T47D (cell line): Measurements from ENCODE around the gene DPPA4.

Experiments
- DNase-seq, 2 experiments: peaks; one replicate each; pipeline versions ENCODE4 v3.0.0 to v3.0.0-alpha.2; 2011 to 2012; ENCODE audit warnings: low read depth in 1 of 2, low spot score in 1 of 2
- JUND ChIP-seq: IDR thresholded peaks from 2 replicates; pipeline ENCODE4 v1.6.1; 2012; ENCODE audit warnings: low read depth
- in situ Hi-C: cut with HindIII; loops from 2 replicates; pipeline ENCODE4 v1.10.0; 2016; ENCODE audit warnings: low sequenced_read_pairs, low pct_unique_long_range_greater_than_20kb

The DPPA4 gene

GRCh38 chr3:109356442-109357155 is 19.3 kb upstream of the DPPA4 start:
- no peak for DNase-seq
- TF ChIP-seq JUND: no peak
- in situ Hi-C loops: no loop called here

- no peak for DNase-seq
- in situ Hi-C loops: no loop called here
- no peak for TF ChIP-seq JUND
Measured at GRCh38 chr3:109355625-109356441, 18.5 kb upstream of the DPPA4 start.

- in situ Hi-C loops: no loop called here
- no peak for TF ChIP-seq JUND
- no peak for DNase-seq
Measured at GRCh38 chr3:109353057-109353456, 15.7 kb upstream of the DPPA4 start.

GRCh38 chr3:109351231-109351630 is 13.9 kb upstream of the DPPA4 start:
- no peak for DNase-seq
- in situ Hi-C loops: no loop called here
- no peak for TF ChIP-seq JUND

- no peak for DNase-seq
- TF ChIP-seq JUND: no peak
- in situ Hi-C loops: no loop called here
Measured at GRCh38 chr3:109346770-109347295, 9.5 kb upstream of the DPPA4 start.

- no peak for DNase-seq
- in situ Hi-C loops: no loop called here
- no peak for TF ChIP-seq JUND
Measured at GRCh38 chr3:109346099-109346498, 8.8 kb upstream of the DPPA4 start.

GRCh38 chr3:109339714-109340648 is 2.6 kb upstream of the DPPA4 start:
- in situ Hi-C loops: no loop called here
- no peak for DNase-seq

GRCh38 chr3:109339197-109339596 is 1.9 kb upstream of the DPPA4 start:
- in situ Hi-C loops: no loop called here
- no peak for DNase-seq

More at GRCh38 chr3:109339714-109340648, 2.6 kb upstream of the DPPA4 start:
- TF ChIP-seq JUND: no peak

GRCh38 chr3:109338322-109338721 is 976 bp upstream of the DPPA4 start:
- DNase-seq: no peak
- in situ Hi-C loops: no loop called here
- no peak for TF ChIP-seq JUND

More at GRCh38 chr3:109339197-109339596, 1.9 kb upstream of the DPPA4 start:
- no peak for TF ChIP-seq JUND

GRCh38 chr3:109336291-109336861 is 970 bp downstream of the DPPA4 start:
- no peak for TF ChIP-seq JUND
- in situ Hi-C loops: no loop called here
- no peak for DNase-seq

GRCh38 chr3:109334572-109334971 is 2.8 kb downstream of the DPPA4 start:
- no peak for TF ChIP-seq JUND
- DNase-seq: no peak
- in situ Hi-C loops: no loop called here

GRCh38 chr3:109331692-109332091 is 5.7 kb downstream of the DPPA4 start:
- no peak for TF ChIP-seq JUND

More at GRCh38 chr3:109331692-109332091, 5.7 kb downstream of the DPPA4 start:
- in situ Hi-C loops: no loop called here
- peak in 1 of 2 experiments; percentile 12 for DNase-seq
